Measurements from ENCODE around the gene MYBPH.
A peak's percentile ranks its signal among the peaks of the same experiment; 100 is the strongest.

Gene MYBPH

GRCh38 chr1:203202431-203203245 lies 27.0 kb upstream of the MYBPH start:
- peak; percentile 83 for DNase-seq (ENCODE audit: low read depth)
- H3K4me3 ChIP-seq (ENCODE audit: low read depth, low read length), result no peak overlapping the region

GRCh38 chr1:203201516-203202205 lies 26.0 kb upstream of the MYBPH start:
- H3K4me3 ChIP-seq (ENCODE audit: low read depth, low read length), result no peak overlapping the region

GRCh38 chr1:203200916-203201315 lies 25.3 kb upstream of the MYBPH start:
- H3K4me3 ChIP-seq (ENCODE audit: low read depth, low read length), result no peak overlapping the region
- DNase-seq (ENCODE audit: low read depth), result no peak

More at GRCh38 chr1:203201516-203202205, 26.0 kb upstream of the MYBPH start:
- DNase-seq (ENCODE audit: low read depth), result no peak

- peak; percentile 82 for DNase-seq (ENCODE audit: low read depth)
- no peak overlapping the region for H3K4me3 ChIP-seq (ENCODE audit: low read depth, low read length)
Observed at GRCh38 chr1:203199816-203200571, 24.4 kb upstream of the MYBPH start.

GRCh38 chr1:203199481-203199815 lies 23.8 kb upstream of the MYBPH start:
- no peak overlapping the region for H3K4me3 ChIP-seq (ENCODE audit: low read depth, low read length)

GRCh38 chr1:203199002-203199401 lies 23.4 kb upstream of the MYBPH start:
- no peak overlapping the region for H3K4me3 ChIP-seq (ENCODE audit: low read depth, low read length)
- DNase-seq (ENCODE audit: low read depth), result no peak

More at GRCh38 chr1:203199481-203199815, 23.8 kb upstream of the MYBPH start:
- no peak for DNase-seq (ENCODE audit: low read depth)

- no peak overlapping the region for H3K4me3 ChIP-seq (ENCODE audit: low read depth, low read length)
- peak; percentile 80 for DNase-seq (ENCODE audit: low read depth)
Observed at GRCh38 chr1:203197625-203198024, 22.0 kb upstream of the MYBPH start.

- no peak overlapping the region for H3K4me3 ChIP-seq (ENCODE audit: low read depth, low read length)
- no peak for DNase-seq (ENCODE audit: low read depth)
Observed at GRCh38 chr1:203196371-203196770, 20.7 kb upstream of the MYBPH start.

- no peak for DNase-seq (ENCODE audit: low read depth)
- no peak overlapping the region for H3K4me3 ChIP-seq (ENCODE audit: low read depth, low read length)
Observed at GRCh38 chr1:203190949-203191348, 15.3 kb upstream of the MYBPH start.

- no peak for DNase-seq (ENCODE audit: low read depth)
- no peak overlapping the region for H3K4me3 ChIP-seq (ENCODE audit: low read depth, low read length)
Observed at GRCh38 chr1:203189951-203190352, 14.3 kb upstream of the MYBPH start.

- no peak for DNase-seq (ENCODE audit: low read depth)
- H3K4me3 ChIP-seq (ENCODE audit: low read depth, low read length), result no peak overlapping the region
Observed at GRCh38 chr1:203188686-203189232, 13.1 kb upstream of the MYBPH start.

- no peak for DNase-seq (ENCODE audit: low read depth)
- H3K4me3 ChIP-seq (ENCODE audit: low read depth, low read length), result no peak overlapping the region
Observed at GRCh38 chr1:203187689-203188264, 12.2 kb upstream of the MYBPH start.

- DNase-seq (ENCODE audit: low read depth), result no peak
- no peak overlapping the region for H3K4me3 ChIP-seq (ENCODE audit: low read depth, low read length)
Observed at GRCh38 chr1:203187304-203187685, 11.7 kb upstream of the MYBPH start.

GRCh38 chr1:203186446-203187303 lies 11.0 kb upstream of the MYBPH start, which contains the start of gene CHI3L1:
CHI3L1 (minus strand) TSS chr1:203186704; CDS start chr1:203186623, 81 bp downstream.
- DNase-seq (ENCODE audit: low read depth), result no peak

GRCh38 chr1:203186091-203186445 lies 10.4 kb upstream of the MYBPH start:
- no peak overlapping the region for H3K4me3 ChIP-seq (ENCODE audit: low read depth, low read length)
- DNase-seq (ENCODE audit: low read depth), result no peak

More at GRCh38 chr1:203186446-203187303, 11.0 kb upstream of the MYBPH start, which contains the start of gene CHI3L1:
- no peak within 1 kb of the TSS for H3K4me3 ChIP-seq (ENCODE audit: low read depth, low read length)

- H3K4me3 ChIP-seq (ENCODE audit: low read depth, low read length), result no peak overlapping the region
- no peak for DNase-seq (ENCODE audit: low read depth)
Observed at GRCh38 chr1:203185585-203185984, 10.0 kb upstream of the MYBPH start.

- H3K4me3 ChIP-seq (ENCODE audit: low read depth, low read length), result no peak overlapping the region
- DNase-seq (ENCODE audit: low read depth), result no peak
Observed at GRCh38 chr1:203185061-203185461, 9.4 kb upstream of the MYBPH start.

GRCh38 chr1:203184467-203184866 lies 8.8 kb upstream of the MYBPH start:
- DNase-seq (ENCODE audit: low read depth), result no peak
- H3K4me3 ChIP-seq (ENCODE audit: low read depth, low read length), result no peak overlapping the region

- DNase-seq (ENCODE audit: low read depth), result no peak
- H3K4me3 ChIP-seq (ENCODE audit: low read depth, low read length), result no peak overlapping the region
Observed at GRCh38 chr1:203183828-203184227, 8.2 kb upstream of the MYBPH start.

All from skeletal muscle cell (primary cell).